Hematopoietic multipotent progenitor cell treated with erythropoietin and hydrocortisone succinate and interleukin-3 and kit ligand, for 8 days (in vitro differentiated cells): ENCODE data around the gene LAMA3.

Experiments used
- DNase-seq: peaks from one replicate; pipeline ENCODE4 v3.0.0-alpha.2; 2015

Gene LAMA3

GRCh38 chr18:23977719-23978483 is 288.6 kb downstream of the LAMA3 start:
- no peak for DNase-seq

GRCh38 chr18:23981369-23981980 is 292.2 kb downstream of the LAMA3 start:
- no peak for DNase-seq

GRCh38 chr18:23982155-23983079 is 293.2 kb downstream of the LAMA3 start:
- DNase-seq = no peak

- DNase-seq = no peak
Observed at GRCh38 chr18:23983112-23983511, 293.9 kb downstream of the LAMA3 start.

GRCh38 chr18:23986600-23987359 is 297.5 kb downstream of the LAMA3 start:
- no peak for DNase-seq

- no peak for DNase-seq
Observed at GRCh38 chr18:23990474-23991410, 301.5 kb downstream of the LAMA3 start.

GRCh38 chr18:23992089-23992940 is 303.1 kb downstream of the LAMA3 start:
- DNase-seq = no peak

- no peak for DNase-seq
Observed at GRCh38 chr18:23992941-23993280, 303.7 kb downstream of the LAMA3 start.

GRCh38 chr18:23994361-23994902 is 305.2 kb downstream of the LAMA3 start:
- no peak for DNase-seq

GRCh38 chr18:23995180-23995579 is 305.9 kb downstream of the LAMA3 start:
- no peak for DNase-seq

- no peak for DNase-seq
Observed at GRCh38 chr18:23998018-23998417, 308.8 kb downstream of the LAMA3 start.

- no peak for DNase-seq
Observed at GRCh38 chr18:23998820-23999219, 309.6 kb downstream of the LAMA3 start.

GRCh38 chr18:24000613-24001490 is 311.6 kb downstream of the LAMA3 start:
- no peak for DNase-seq

GRCh38 chr18:24002479-24002878 is 313.2 kb downstream of the LAMA3 start:
- DNase-seq = no peak

- no peak for DNase-seq
Observed at GRCh38 chr18:24003288-24003687, 314.0 kb downstream of the LAMA3 start.

- DNase-seq = no peak
Observed at GRCh38 chr18:24003903-24004640, 314.8 kb downstream of the LAMA3 start.
